SK-N-SH treated with all-trans-retinoic acid at 6 μM for 48 hours (cell line): ENCODE data around the gene MUC3A.
"Not testable (repeated sequence)": the region's sequence is repeated elsewhere in the genome, so short reads cannot be mapped to it uniquely, and the experiment has no call there.

ENCODE experiments used
- ARNTL ChIP-seq: fragments of 450-650 bp; formaldehyde crosslinking; IDR thresholded peaks from 2 replicates; pipeline ENCODE4 v1.5.0; 2020; ENCODE audit warnings: low read depth, mild to moderate bottlenecking, moderate library complexity, borderline replicate concordance
- CSRNP3 ChIP-seq: fragments of 250-450 bp; sonication (Bioruptor Pico); IDR thresholded peaks from 2 replicates; pipeline ENCODE4 v1.5.1; 2021; ENCODE audit warnings: mild to moderate bottlenecking, moderate library complexity
- OSR1 ChIP-seq: fragments of 250-450 bp; sonication (Bioruptor Pico); IDR thresholded peaks from 2 replicates; pipeline ENCODE4 v1.8.0; 2022; ENCODE audit warnings: moderate library complexity, mild to moderate bottlenecking, inconsistent platforms
- PATZ1 ChIP-seq: fragments of 250-450 bp; sonication (Bioruptor Pico); IDR thresholded peaks from 2 replicates; pipeline ENCODE4 v1.8.0; 2020; ENCODE audit warnings: mild to moderate bottlenecking, moderate library complexity, borderline replicate concordance
- RARB ChIP-seq: fragments of 250-450 bp; sonication (Bioruptor Pico); IDR thresholded peaks from 2 replicates; pipeline ENCODE4 v1.8.0; 2021; ENCODE audit warnings: mild to moderate bottlenecking, moderate library complexity
- TCF4 ChIP-seq: fragments of 250-450 bp; sonication (Bioruptor Pico); IDR thresholded peaks from 2 replicates; pipeline ENCODE4 v1.8.0; 2021; ENCODE audit warnings: mild to moderate bottlenecking, moderate library complexity, borderline replicate concordance
- TOX ChIP-seq: fragments of 250-450 bp; sonication (Bioruptor Pico); IDR thresholded peaks from 2 replicates; pipeline ENCODE4 v1.8.0; 2021; ENCODE audit warnings: mild to moderate bottlenecking, moderate library complexity, borderline replicate concordance
- TSHZ2 ChIP-seq: fragments of 250-450 bp; sonication (Bioruptor Pico); IDR thresholded peaks from 2 replicates; pipeline ENCODE4 v1.5.0; 2020; ENCODE audit warnings: mild to moderate bottlenecking, moderate library complexity
- ZC3H10 ChIP-seq: fragments of 250-450 bp; sonication (Bioruptor Pico); IDR thresholded peaks from 2 replicates; pipeline ENCODE4 v1.5.1; 2021; ENCODE audit warnings: mild to moderate bottlenecking, moderate library complexity
- ZFP30 ChIP-seq: fragments of 450-650 bp; formaldehyde crosslinking; IDR thresholded peaks from 2 replicates; pipeline ENCODE4 v1.5.0; 2022; ENCODE audit warnings: mild to moderate bottlenecking, moderate library complexity
- ZNF565 ChIP-seq: fragments of 450-650 bp; formaldehyde crosslinking; conservative IDR thresholded peaks from 2 replicates; pipeline ENCODE4 v1.5.0; 2020; ENCODE audit warnings: low read depth, mild to moderate bottlenecking, moderate library complexity
- ZNF70 ChIP-seq: fragments of 450-650 bp; formaldehyde crosslinking; IDR thresholded peaks from 2 replicates; pipeline ENCODE4 v1.5.0; 2020; ENCODE audit warnings: mild to moderate bottlenecking, moderate library complexity
- ZNF8 ChIP-seq: fragments of 450-650 bp; formaldehyde crosslinking; IDR thresholded peaks from 2 replicates; pipeline ENCODE4 v1.5.0; 2020; ENCODE audit warnings: mild to moderate bottlenecking, moderate library complexity

GRCh38 chr7:100985033-100985797 is 35.9 kb downstream of the MUC3A start:
- TF ChIP-seq OSR1; RARB (CRISPR knock-in tag); PATZ1 (CRISPR knock-in tag); TOX (CRISPR knock-in tag); TSHZ2 (CRISPR knock-in tag); ZFP30 (CRISPR knock-in tag); ZNF70 (CRISPR knock-in tag); TCF4 (CRISPR knock-in tag); ARNTL (CRISPR knock-in tag); ZC3H10 (CRISPR knock-in tag); CSRNP3 (CRISPR knock-in tag); ZNF8 (CRISPR knock-in tag); ZNF565 (CRISPR knock-in tag): not testable (repeated sequence)
